Hematopoietic multipotent progenitor cell treated with erythropoietin and hydrocortisone succinate and interleukin-3 and kit ligand, for 15 days (in vitro differentiated cells): ENCODE data around the gene TNS1.
"Not testable (repeated sequence)": the region's sequence is repeated elsewhere in the genome, so short reads cannot be mapped to it uniquely, and the experiment has no call there.

Experiments used
- DNase-seq: peaks from one replicate; pipeline ENCODE4 v3.0.0-alpha.2; 2015; ENCODE audit warnings: low spot score

The TNS1 gene

GRCh38 chr2:218029366-218030360 is 26.9 kb upstream of the TNS1 start:
- DNase-seq, result no peak

DNA sequence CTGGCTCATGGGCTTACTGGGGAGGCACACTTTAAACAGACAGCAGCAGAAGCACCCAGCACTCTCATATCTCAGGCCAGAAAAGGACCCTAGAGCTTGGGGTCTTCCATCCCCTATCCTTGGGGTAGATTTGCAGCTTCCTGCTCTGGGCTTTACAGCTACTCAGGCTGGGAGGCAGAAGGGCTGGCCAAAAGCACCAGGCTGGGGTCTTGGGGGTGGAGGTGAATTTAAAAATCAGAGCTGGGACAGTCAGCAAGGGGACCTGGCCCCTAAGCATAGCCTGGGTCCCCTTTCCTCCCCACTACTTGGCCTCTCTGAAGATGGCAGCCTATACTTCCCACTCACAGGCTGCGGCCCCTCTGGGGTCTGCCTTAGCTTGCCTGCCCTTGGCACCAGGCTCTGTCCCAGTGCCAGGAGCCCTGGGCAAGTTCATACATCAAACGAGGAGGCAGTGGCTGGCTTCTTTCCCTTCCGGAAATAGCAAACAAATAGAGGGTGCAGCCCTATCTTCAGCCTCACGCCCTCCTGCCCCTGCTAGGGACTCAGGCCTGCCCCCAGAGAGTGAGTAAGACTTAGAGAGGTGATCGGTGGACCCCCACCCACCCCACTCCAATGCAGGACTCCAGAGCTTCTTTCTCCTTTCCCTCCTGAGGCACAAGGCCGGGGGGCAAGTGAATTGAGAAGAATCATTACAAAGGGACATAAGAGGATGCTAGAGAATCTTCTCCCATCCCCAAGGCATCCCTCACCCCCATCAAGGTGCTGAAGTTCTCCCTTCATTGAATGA is 26.0 kb upstream of the TNS1 start:
- no peak for DNase-seq

GRCh38 chr2:218028189-218028495 is 25.3 kb upstream of the TNS1 start:
- no peak for DNase-seq

- no peak for DNase-seq
These were observed 24.8 kb upstream of the TNS1 start for GRCh38 chr2:218027426-218028188.

GRCh38 chr2:218026676-218027425 is 24.1 kb upstream of the TNS1 start:
- no peak for DNase-seq

DNA sequence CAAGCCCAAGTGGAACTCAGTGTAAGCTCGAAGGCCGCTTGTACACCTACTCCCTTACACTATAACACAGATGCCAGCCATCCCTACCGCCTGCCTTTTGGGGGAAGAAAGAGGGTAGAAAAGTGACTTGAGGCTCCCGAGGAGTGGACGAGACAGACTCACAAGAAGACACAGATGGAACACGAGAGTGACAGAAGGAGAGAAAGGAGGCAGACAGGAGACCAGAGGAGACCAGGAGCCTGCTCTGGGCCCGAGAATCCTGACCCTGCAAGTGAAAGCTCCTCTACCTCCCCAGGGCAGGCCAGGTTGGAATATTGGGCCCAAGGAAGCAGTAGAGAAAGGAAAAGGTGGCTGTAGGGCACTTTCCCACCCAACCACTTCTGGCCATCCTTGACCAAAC is 23.4 kb upstream of the TNS1 start:
- DNase-seq, result no peak

GRCh38 chr2:218024871-218025270 is 22.1 kb upstream of the TNS1 start:
- no peak for DNase-seq

GRCh38 chr2:218024336-218024735 is 21.5 kb upstream of the TNS1 start:
- DNase-seq, result no peak

GRCh38 chr2:218023636-218024035 is 20.8 kb upstream of the TNS1 start:
- DNase-seq, result no peak

DNA sequence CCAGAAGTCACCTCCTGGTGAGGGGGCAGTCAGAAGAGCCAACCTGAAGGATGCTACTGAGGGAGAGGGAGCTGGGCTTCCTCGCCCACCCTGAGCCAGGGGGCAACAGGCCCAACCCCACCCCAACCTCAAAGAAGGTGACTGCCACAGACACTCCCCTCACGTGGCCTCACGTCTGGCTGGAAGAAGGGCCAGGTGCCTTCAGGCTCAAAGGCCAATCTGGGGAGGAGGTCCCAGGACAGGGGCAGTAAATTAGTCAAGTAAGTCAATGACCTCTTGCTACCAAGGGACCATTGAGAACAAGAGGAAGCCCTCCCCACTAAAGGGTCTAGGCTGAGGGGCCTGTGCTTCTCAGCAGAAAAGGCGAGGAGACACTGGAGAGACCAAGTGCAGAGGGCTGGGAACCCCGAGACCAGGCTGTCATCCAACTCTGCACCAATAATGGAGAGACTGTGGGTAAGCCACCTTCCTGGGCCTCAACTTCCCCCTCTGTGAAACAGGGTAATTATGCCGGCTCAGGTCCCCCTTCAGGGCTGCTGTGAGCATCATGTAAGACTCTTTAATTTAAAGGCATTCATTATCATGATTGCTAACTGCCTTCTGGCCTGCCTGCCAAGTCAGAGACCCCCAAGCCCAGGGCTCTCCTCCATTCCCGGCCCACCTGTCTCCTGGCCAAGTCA is 20.2 kb upstream of the TNS1 start:
- DNase-seq, result no peak

DNA sequence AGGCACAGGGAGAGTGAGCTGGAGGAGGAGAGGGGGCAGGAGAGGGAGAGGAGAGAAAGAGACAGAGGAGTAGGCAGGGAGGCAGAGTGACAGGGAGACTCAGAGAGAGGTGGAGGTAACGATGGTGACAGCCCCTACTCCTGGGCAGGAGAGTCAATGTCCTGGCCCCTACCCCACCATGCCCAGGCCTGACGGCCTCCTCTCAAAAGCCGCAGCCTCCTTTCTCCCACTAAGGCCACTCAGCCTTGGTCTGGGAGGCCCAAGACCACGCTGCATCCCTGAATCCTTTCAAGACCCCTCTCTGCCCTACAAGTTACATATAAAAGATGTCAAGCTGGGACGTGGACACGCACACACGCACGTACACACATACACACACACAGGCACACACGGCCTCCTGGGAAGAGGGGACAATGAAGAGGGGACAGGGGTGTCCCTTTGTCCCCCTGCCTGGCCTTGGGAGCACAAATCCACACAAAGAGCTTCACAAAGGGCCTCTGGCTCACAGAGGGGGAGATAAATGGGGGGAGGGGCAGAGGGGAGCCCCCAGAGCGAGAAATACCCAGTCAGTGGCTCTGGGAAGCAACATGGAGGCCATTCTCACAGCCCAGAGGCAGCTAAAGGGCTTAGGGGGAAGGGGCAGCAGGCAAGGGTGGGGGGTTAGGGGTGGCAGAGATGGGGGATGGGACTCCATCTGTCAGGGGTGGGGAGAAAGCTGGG is 19.5 kb upstream of the TNS1 start:
- DNase-seq, result no peak

DNA sequence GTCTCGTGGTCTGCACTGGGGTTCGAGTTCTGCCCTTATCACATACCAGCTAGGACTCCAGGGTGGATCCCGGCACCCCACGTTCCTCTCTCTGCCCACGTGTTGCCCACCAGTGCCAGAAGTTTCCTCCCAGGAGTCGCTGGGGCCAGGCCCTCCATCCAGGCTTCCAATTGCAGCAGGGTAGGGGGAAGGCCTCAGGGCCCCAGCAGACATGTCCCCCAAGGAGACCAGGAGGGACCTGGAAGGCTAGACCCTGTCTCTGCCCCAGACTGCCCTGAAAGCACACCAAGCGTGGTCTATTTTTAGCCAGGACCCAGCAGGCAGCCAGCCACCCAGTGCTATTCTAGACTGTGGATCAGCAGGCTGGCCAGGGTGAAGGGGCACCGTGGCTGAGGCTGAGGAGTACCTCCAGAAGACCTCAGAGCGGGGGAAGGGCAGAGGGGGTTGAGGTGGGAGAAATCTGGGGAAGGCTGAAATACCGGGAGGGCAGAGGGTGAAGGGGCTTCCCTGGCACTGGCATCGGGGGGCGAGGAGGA is 18.8 kb upstream of the TNS1 start:
- DNase-seq, result no peak

DNA sequence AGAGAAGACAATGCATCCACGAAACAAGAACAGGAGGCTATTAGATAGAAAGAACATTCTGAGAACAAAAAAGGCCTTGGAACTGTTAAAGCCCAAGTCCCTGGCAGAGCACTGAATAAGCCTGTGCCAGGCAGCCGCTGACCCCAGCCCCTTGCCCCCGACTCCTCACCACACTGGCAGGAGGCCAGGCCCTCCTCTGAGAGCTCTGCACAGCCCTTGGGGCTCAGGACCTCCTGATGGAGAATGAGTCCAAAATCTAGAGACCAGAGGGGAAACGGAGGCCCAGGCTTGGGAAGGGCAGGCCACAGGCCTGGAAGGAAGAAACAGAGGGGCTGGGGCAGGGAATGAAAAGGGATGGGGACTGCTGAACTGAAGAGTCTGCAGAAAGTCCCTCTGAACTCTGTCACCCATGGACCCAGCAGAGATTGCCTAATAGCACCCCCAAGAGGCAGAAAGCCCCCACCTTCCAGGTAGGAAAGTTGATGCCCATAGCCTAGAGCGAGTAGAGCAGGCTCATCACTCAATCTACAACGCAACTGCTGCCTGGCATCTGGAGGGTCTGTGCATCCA is 18.3 kb upstream of the TNS1 start:
- no peak for DNase-seq

- no peak for DNase-seq
These were observed 17.5 kb upstream of the TNS1 start for GRCh38 chr2:218020281-218020680.

- no peak for DNase-seq
These were observed 16.7 kb upstream of the TNS1 start for GRCh38 chr2:218019411-218020060.

DNA sequence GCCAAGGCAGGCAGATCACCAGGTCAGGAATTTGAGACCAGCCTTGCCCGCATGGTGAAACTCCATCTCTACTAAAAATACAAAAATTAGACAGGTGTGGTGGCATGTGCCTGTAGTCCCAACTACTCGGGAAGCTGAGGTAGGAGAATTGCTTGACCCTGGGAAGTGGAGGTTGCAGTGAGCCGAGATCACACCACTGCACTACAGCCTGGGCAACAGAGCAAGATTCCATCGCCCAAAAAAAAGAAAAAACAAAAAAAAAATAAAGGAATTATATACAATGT is 16.0 kb upstream of the TNS1 start:
- DNase-seq, result not testable (repeated sequence)

- no peak for DNase-seq
These were observed 14.6 kb upstream of the TNS1 start for GRCh38 chr2:218017211-218018053.

DNA sequence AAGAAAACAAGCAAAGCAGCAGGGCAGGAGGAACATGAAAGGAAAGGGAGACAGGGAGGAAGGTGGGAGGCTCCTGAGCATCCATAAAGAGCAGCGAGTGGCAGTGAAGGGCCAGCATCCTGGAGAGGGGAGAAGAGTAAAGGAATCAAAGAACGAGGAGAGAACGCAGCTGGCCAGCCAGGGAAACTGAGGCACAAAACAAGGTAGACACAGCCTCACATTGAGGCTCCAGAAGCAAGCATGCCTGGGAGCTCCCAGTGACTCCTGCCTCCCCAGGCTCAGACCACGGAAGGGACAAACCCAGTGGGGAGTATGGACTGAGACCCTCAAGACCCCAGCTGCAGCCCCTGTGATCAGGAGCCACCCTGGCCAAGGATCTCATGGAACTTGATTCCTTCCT is 14.0 kb upstream of the TNS1 start:
- no peak for DNase-seq
